Lower lobe of right lung (tissue), 2 donors: Measurements from ENCODE around the gene ANXA2. TPM values are rescaled to one million over a fixed set of nuclear protein-coding genes. Genes with fewer than 3 reads are reported as not detected.

ENCODE experiments used
- ATAC-seq, 2 donors: fragments of 200-7000 bp; cut with Tn5 transposase; one replicate each; pipeline ENCODE4 v1.9.1; 2020 to 2022; ENCODE audit warnings: mild to moderate bottlenecking in 2 of 2, moderate library complexity in 2 of 2
- DNase-seq: peaks from one replicate; pipeline ENCODE4 v3.0.0-alpha.2; 2020
- H3K27ac ChIP-seq: fragments of 200-600 bp; one replicate; pipeline ENCODE4 v1.8.0; 2022
- H3K27me3 ChIP-seq: fragments of 200-600 bp; one replicate; pipeline ENCODE4 v1.8.0; 2022; ENCODE audit warnings: low read depth
- H3K36me3 ChIP-seq: fragments of 200-600 bp; one replicate; pipeline ENCODE4 v1.8.0; 2022; ENCODE audit warnings: mild to moderate bottlenecking
- H3K4me1 ChIP-seq: fragments of 200-600 bp; one replicate; pipeline ENCODE4 v1.8.0; 2022
- H3K4me3 ChIP-seq: fragments of 200-600 bp; one replicate; pipeline ENCODE4 v1.8.0; 2022; ENCODE audit warnings: mild to moderate bottlenecking
- H3K9me3 ChIP-seq: fragments of 200-600 bp; one replicate; pipeline ENCODE4 v1.8.0; 2022
- CTCF ChIP-seq: fragments of 200-600 bp; IDR thresholded peaks from one replicate; pipeline ENCODE4 v1.8.0; 2022; ENCODE audit warnings: antibody characterized with exemption, mild to moderate bottlenecking
- intact Hi-C: fragments of 100-400 bp; cut with DNase I; formaldehyde crosslinking; loops from one replicate; pipeline ENCODE4 v1.11.0; 2022
- total RNA-seq: library from RNA; stranded (reverse); fragmentation: NEBNext Ultra II Directional; extraction: Animal tissue kit (Norgen Biotek cat#: 25700); gene quantifications from one replicate; pipeline ENCODE4 v1.2.1, GENCODE V29; 2021
- donor health status: DM: no; HTN: yes; CAD: no; lungs with severe emphysema.

Gene ANXA2
- total RNA-seq, 1 donor from 2014 or later: 834 TPM

DNA sequence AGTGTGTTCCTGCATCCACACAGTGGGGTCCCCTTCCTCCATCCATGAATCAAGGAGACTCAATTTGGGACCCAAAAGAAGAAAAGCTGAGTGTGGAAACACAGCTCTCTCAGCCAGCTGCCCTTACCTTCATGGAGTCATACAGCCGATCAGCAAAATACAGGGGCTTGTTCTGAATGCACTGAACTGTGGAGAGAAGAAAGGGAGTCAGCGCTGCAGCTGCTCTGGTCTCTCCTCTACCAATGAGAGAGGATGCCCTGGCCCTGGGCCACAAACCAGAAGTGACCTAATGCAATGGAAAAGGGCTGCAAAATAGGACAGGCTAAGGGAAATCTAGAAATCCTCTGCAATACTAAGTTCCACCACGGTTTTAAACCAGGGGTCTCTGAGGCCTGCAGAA, 46.7 kb downstream of the ANXA2 start:
- intact Hi-C loops: no loop called here

DNA sequence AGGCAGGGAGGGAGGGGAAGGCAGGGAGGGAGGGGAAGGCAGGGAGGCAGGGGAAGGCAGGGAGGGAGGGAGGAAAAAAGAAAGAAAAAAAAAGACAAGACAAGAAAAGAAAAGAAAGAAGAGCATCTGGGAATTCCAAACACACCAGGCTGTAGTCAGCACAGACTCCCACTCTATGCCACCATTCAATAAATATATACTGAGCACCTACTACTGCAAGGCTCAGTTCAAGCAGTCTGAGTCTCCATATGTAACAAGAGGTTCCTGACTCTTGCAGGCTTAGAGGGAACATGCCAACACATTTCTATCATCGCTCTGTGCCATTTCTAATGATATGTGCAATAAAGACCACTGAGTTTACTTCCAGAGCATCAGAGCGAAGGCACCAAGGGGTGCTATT, 47.7 kb downstream of the ANXA2 start:
- Histone ChIP-seq H3K27me3 (no peaks in the 10 kb centered on the region), H3K9me3 (no peaks in the 10 kb centered on the region), H3K4me3 (no peak overlapping the region), H3K27ac (no peak overlapping the region), H3K36me3 (peaks cover 95% of the 10 kb centered on the region), H3K4me1 (no peaks in the 10 kb centered on the region)
- ATAC-seq (no peak), DNase-seq (no peak)
- intact Hi-C loops: no loop called here
- TF ChIP-seq CTCF: no peak

More for the DNA sequence above, 46.7 kb downstream of the ANXA2 start:
- no peak for TF ChIP-seq CTCF
- no peak for ATAC-seq
- DNase-seq: no peak
- Histone ChIP-seq H3K27me3 (no peaks in the 10 kb centered on the region), H3K36me3 (peaks cover 95% of the 10 kb centered on the region), H3K27ac (no peak overlapping the region), H3K9me3 (no peaks in the 10 kb centered on the region), H3K4me1 (no peaks in the 10 kb centered on the region), H3K4me3 (no peak overlapping the region)

DNA sequence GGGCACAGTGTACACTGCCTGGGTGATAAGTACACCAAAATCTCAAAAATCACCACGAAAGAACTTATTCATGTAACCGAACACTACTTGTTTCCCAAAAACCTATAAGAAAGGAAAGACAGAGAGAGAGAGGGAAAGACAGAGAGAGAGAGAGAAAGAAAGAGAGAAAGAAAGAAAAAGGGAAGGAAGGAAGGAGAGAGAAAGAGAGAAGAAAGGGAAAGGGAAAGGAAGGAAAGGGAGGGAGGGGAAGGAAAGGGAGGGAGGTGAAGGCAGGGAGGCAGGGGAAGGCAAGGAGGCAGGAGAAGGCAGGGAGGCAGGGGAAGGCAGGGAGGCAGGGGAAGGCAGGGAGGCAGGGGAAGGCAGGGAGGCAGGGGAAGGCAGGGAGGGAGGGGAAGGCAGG, 48.2 kb downstream of the ANXA2 start:
- ATAC-seq: no peak
- Histone ChIP-seq H3K9me3 (no peaks in the 10 kb centered on the region), H3K27ac (no peak overlapping the region), H3K27me3 (no peaks in the 10 kb centered on the region), H3K4me3 (no peak overlapping the region), H3K36me3 (peaks cover 94% of the 10 kb centered on the region), H3K4me1 (no peaks in the 10 kb centered on the region)
- no peak for TF ChIP-seq CTCF
- intact Hi-C loops: no loop called here
- no peak for DNase-seq

- no peak overlapping the region for H3K27ac ChIP-seq
- no peaks in the 10 kb centered on the region for H3K27me3 ChIP-seq
- no peak for ATAC-seq
- no peak overlapping the region for H3K4me3 ChIP-seq
- no peak for DNase-seq
- intact Hi-C loops: no loop called here
- TF ChIP-seq CTCF: no peak
- H3K9me3 ChIP-seq: no peaks in the 10 kb centered on the region
- peaks cover 78% of the 10 kb centered on the region for H3K36me3 ChIP-seq
- no peaks in the 10 kb centered on the region for H3K4me1 ChIP-seq
Measured at GRCh38 chr15:60347480-60348049, 50.2 kb downstream of the ANXA2 start.

- intact Hi-C loops: no loop called here
- no peak for TF ChIP-seq CTCF
- no peak for DNase-seq
- Histone ChIP-seq H3K9me3 (no peaks in the 10 kb centered on the region), H3K4me3 (no peak overlapping the region), H3K36me3 (peaks cover 69% of the 10 kb centered on the region), H3K27me3 (no peaks in the 10 kb centered on the region), H3K27ac (no peak overlapping the region), H3K4me1 (no peaks in the 10 kb centered on the region)
- ATAC-seq: no peak
Measured at GRCh38 chr15:60346653-60347052, 51.1 kb downstream of the ANXA2 start.

- DNase-seq (no peak), ATAC-seq (no peak)
- Histone ChIP-seq H3K4me1 (no peaks in the 10 kb centered on the region), H3K4me3 (no peak overlapping the region), H3K27me3 (no peaks in the 10 kb centered on the region), H3K36me3 (peaks cover 63% of the 10 kb centered on the region), H3K9me3 (no peaks in the 10 kb centered on the region), H3K27ac (no peak overlapping the region)
- TF ChIP-seq CTCF: no peak
- intact Hi-C loops: no loop called here
Measured at GRCh38 chr15:60346077-60346476, 51.7 kb downstream of the ANXA2 start.
